Kidney (tissue), 14 donors: ENCODE data around the gene GAS6. TPM values are rescaled to one million over a fixed set of nuclear protein-coding genes. Genes with fewer than 3 reads are reported as not detected.
A peak's percentile ranks its signal among the peaks of the same experiment; 100 is the strongest.

Experiments used
- DNase-seq, 5 donors: peaks; one replicate each; pipeline ENCODE4 v3.0.0-alpha.2; 2013 to 2020
- FAIRE-seq: peaks from 2 replicates; lab custom pipeline; 2012; peaks lifted over from hg19 to GRCh38; lab: Jason Lieb, UNC
- H3K27ac ChIP-seq, 2 donors: one replicate each; pipeline ENCODE4 v1.7.0; 2013; ENCODE audit warnings: low read depth in 2 of 2, low read length in 2 of 2, inconsistent platforms in 1 of 2
- H3K27me3 ChIP-seq: one replicate; pipeline ENCODE4 v1.7.1; 2013; ENCODE audit warnings: low read length, inconsistent platforms; ENCODE audit not compliant: control insufficient read depth, insufficient read depth
- H3K36me3 ChIP-seq, 3 donors: one replicate each; pipeline versions ENCODE4 v1.7.0 to v1.7.1; 2013; ENCODE audit warnings: low read length in 3 of 3, control low read depth in 1 of 3, inconsistent platforms in 1 of 3; ENCODE audit not compliant: insufficient read depth in 3 of 3, control insufficient read depth in 2 of 3
- H3K4me1 ChIP-seq, 3 donors: one replicate each; pipeline versions ENCODE4 v1.7.0 to v1.7.1; 2013; ENCODE audit warnings: low read length in 3 of 3, inconsistent platforms in 1 of 3, low read depth in 1 of 3; ENCODE audit not compliant: control insufficient read depth in 2 of 3, insufficient read depth in 2 of 3
- H3K4me3 ChIP-seq, 3 donors: one replicate each; pipeline versions ENCODE4 v1.7.0 to v1.8.1; 2013; ENCODE audit warnings: low read length in 3 of 3, control low read depth in 1 of 3, inconsistent platforms in 1 of 3
- H3K9ac ChIP-seq, 3 donors: one replicate each; pipeline versions ENCODE4 v1.7.0 to v1.7.1; 2013; ENCODE audit warnings: low read length in 3 of 3, control low read depth in 1 of 3, inconsistent platforms in 1 of 3
- H3K9me3 ChIP-seq, 3 donors: one replicate each; pipeline versions ENCODE4 v1.7.0 to v1.7.1; 2013; ENCODE audit warnings: low read length in 3 of 3, control low read depth in 1 of 3, inconsistent platforms in 1 of 3; ENCODE audit not compliant: control insufficient read depth in 2 of 3, insufficient read depth in 1 of 3
- intact Hi-C: fragments of 100-400 bp; cut with DNase I; formaldehyde crosslinking; loops from one replicate; pipeline ENCODE4 v1.11.1; 2022
- polyA plus RNA-seq: library from polyadenylated mRNA; stranded (reverse); fragments of 350-450 nt; fragmentation: Illumina TruSeq; extraction: RNeasy Lipid Tissue Mini Kit (QIAGEN cat#74804); gene quantifications from one replicate; pipeline ENCODE4 v1.2.3, GENCODE V29; 2014; ENCODE audit warnings: low read depth, low replicate concordance; ENCODE audit not compliant: insufficient read depth
- total RNA-seq: library from RNA; stranded (reverse); fragmentation: NEBNext Ultra II Directional; extraction: Animal tissue kit (Norgen Biotek cat#: 25700); gene quantifications from one replicate; pipeline ENCODE4 v1.2.1, GENCODE V29; 2021
- TF ChIP-seq, protein P1 (sequence below): IDR thresholded peaks from 3 replicates; pipeline ENCODE4 v1.5.1; 2012; ENCODE audit warnings: mild to moderate bottlenecking, moderate library complexity, borderline replicate concordance; ENCODE audit not compliant: insufficient read depth; ENCODE audit errors: extremely low read depth
- donor health status: control.
- donor health status: control.
- donor health status: control.
- donor health status: control.
- donor health status: control.
- donor health status: DM: yes; HTN: yes; CAD: no.
- donor health status: Normal renal cell carcinoma (clear cell type).

GAS6 gene
- total and polyA plus RNA-seq, 2 donors from 2014 or later, result 83.5 to 135 TPM

DNA sequence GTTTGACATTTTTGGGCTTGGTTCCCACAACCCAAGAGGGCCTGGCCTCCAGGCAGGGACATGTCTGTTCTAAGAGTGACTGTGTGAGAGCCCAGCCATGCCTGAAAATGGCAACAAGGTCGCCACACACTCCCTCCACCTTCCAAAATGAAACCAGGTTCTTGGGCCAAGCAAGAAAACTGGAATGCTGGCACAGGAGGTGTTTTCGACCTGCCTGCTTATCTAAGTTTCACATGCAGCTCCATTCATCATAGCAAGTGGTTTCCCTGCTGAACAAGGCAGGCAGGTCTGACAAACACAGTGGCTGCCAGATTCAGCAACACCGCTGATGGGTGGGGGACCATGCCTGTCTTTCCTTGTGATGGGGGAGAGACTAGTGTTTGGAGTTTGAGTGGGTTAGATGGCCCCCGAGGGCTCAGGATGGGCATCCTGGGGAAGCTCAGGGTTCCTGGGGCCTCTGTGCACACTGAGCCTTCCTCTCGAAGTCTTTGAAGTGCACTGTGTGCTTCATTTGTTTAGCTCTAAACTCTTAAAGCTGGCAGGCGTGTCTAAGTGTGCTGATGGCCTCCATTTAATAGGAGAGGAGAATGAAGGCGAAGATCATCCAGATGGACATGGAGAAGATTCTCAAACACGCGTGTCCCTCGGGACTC lies 17.9 kb upstream of the GAS6 start:
- H3K9me3 ChIP-seq, result no peaks in the 10 kb centered on the region
- intact Hi-C loops, result no loop called here
- no peaks in the 10 kb centered on the region for H3K36me3 ChIP-seq
- H3K27me3 ChIP-seq, result no peaks in the 10 kb centered on the region
- TF ChIP-seq, protein P1, sequence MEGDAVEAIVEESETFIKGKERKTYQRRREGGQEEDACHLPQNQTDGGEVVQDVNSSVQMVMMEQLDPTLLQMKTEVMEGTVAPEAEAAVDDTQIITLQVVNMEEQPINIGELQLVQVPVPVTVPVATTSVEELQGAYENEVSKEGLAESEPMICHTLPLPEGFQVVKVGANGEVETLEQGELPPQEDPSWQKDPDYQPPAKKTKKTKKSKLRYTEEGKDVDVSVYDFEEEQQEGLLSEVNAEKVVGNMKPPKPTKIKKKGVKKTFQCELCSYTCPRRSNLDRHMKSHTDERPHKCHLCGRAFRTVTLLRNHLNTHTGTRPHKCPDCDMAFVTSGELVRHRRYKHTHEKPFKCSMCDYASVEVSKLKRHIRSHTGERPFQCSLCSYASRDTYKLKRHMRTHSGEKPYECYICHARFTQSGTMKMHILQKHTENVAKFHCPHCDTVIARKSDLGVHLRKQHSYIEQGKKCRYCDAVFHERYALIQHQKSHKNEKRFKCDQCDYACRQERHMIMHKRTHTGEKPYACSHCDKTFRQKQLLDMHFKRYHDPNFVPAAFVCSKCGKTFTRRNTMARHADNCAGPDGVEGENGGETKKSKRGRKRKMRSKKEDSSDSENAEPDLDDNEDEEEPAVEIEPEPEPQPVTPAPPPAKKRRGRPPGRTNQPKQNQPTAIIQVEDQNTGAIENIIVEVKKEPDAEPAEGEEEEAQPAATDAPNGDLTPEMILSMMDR, result no peak
- H3K9ac ChIP-seq, result peak overlapping the region in 1 of 3 donors; percentile 44
- peaks cover 0 to 28% (median 16%) of the 10 kb centered on the region in 3 donors for H3K4me1 ChIP-seq
- FAIRE-seq (no peak), DNase-seq (peak in 1 of 5 donors; percentile 13)
- H3K4me3 ChIP-seq, result no peak overlapping the region
- peak overlapping the region; percentile 81 to 82 for H3K27ac ChIP-seq

DNA sequence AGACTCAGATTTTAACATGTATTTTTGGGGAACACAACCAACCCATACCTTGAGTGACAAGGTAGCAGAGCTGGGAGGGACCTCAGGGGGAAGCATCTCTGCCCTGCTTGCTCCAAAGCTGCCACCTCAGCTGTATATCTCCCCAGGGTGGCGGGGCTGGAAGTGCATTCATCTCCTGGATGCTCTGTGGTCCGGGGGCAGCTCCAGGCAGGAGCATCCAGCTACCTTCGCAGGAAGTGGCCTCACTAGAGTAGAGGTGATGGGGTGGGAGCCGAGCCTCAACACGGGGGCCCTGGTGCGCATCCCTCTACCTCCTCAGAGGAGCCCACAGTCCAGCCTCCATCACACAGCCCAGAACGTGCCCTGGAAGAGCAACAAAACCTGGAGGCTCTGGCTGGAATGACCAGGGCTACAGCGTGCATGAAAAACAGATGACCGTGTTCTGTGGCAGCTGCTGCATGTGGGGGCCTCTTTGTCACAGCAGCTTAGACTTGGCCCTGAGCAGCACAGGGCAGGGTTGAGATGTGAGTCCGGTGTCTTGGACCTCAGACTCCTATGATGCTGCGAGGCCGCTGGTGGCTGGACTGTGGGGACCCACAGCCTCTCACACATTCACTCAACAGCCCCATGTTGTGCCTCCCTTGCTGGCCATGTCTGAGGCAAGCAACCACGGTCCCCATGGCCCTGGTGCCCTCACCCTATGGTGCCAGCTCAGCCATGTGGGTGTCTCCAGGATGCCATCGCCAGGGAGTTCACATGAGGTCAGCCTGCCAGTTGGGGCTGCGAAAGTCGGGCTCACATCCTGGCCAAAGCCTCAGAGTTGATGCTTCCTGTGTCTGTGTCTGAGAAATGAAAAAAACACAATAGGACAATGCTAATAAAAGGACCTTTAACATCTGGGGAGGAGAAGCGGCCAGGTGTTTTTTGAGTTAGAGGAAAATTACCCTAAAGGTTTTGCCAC lies 17.1 kb upstream of the GAS6 start:
- no peaks in the 10 kb centered on the region for H3K27me3 ChIP-seq
- TF ChIP-seq, protein P1, result no peak
- no peaks in the 10 kb centered on the region for H3K36me3 ChIP-seq
- intact Hi-C loops, result no loop called here
- no peak overlapping the region for H3K4me3 ChIP-seq
- H3K4me1 ChIP-seq, result peaks cover 0 to 28% (median 16%) of the 10 kb centered on the region in 3 donors
- no peaks in the 10 kb centered on the region for H3K9me3 ChIP-seq
- peak overlapping the region; percentile 81 to 82 for H3K27ac ChIP-seq
- FAIRE-seq (no peak), DNase-seq (peak in 1 of 5 donors; percentile 24)
- peak overlapping the region in 1 of 3 donors; percentile 44 for H3K9ac ChIP-seq

DNA sequence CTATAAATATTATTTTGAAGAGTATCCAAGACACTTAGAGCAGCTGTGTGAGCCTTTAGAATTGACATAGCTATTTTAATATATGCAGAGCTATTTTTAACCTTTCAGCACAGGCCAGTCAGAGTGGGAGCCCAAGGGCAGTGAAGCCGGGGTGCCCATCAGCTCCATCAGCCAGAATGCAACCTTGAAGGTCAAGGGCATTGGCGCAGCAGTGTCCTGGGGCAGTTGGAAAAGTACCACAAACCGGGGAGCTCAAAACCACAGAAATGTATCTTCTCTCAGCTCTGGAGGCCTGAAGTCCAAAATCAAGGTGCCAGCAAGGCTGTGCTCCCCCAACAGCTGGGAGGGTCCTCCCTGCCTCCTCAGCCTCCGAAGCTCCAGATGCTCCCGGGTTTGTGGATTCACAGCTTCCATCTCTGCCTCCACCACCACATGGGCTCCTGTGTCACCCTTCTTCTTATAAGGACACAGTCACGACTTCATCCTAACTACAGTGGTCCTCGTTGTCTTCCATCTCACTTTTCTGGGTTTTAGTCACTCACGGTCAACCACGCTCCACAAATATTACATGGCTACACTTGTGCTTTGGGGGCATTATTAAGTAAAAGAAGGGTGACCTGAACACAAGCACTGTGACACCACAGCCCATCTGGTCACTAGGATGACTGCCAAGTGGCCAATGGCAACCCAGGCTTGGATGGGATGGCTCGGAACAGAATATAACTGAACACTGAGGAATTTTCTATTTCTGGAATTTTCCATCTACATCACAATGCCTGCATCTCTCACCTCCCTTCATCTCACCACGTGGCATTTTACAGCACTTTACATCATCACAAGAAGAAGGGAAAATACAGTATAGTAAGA lies 15.9 kb upstream of the GAS6 start:
- Histone ChIP-seq H3K4me3 (no peak overlapping the region), H3K9me3 (no peaks in the 10 kb centered on the region), H3K36me3 (no peaks in the 10 kb centered on the region), H3K27me3 (no peaks in the 10 kb centered on the region), H3K4me1 (peaks cover 0 to 27% (median 16%) of the 10 kb centered on the region in 3 donors), H3K9ac (no peak overlapping the region), H3K27ac (peak overlapping the region; percentile 48 to 77)
- intact Hi-C loops, result no loop called here
- no peak for FAIRE-seq
- peak in 1 of 5 donors; percentile 16 for DNase-seq
- TF ChIP-seq, protein P1, result no peak
